GM18870 (cell line): Measurements from ENCODE around the gene SUMO2.
"Not testable (repeated sequence)": the region's sequence is repeated elsewhere in the genome, so short reads cannot be mapped to it uniquely, and the experiment has no call there.

Experiments
- ATAC-seq: cut with Tn5 transposase; IDR thresholded peaks from one replicate; pipeline ENCODE4 v1.9.1; 2021; ENCODE audit warnings: moderate library complexity; ENCODE audit not compliant: unreplicated experiment

SUMO2 gene

GRCh38 chr17:75182319-75182568 is 515 bp downstream of the SUMO2 start:
- ATAC-seq = no peak

- ATAC-seq = no peak
Measured at GRCh38 chr17:75181608-75182318, 996 bp downstream of the SUMO2 start.

- ATAC-seq = no peak
Measured at GRCh38 chr17:75181110-75181509, 1.6 kb downstream of the SUMO2 start.

GRCh38 chr17:75178453-75178852 is 4.3 kb downstream of the SUMO2 start:
- no peak for ATAC-seq

GRCh38 chr17:75176625-75177024 is 6.1 kb downstream of the SUMO2 start:
- no peak for ATAC-seq

GRCh38 chr17:75174996-75175395 is 7.8 kb downstream of the SUMO2 start:
- ATAC-seq = no peak

GRCh38 chr17:75173526-75173925 is 9.2 kb downstream of the SUMO2 start:
- ATAC-seq = no peak

GRCh38 chr17:75168998-75169397 is 13.8 kb downstream of the SUMO2 start:
- no peak for ATAC-seq

GRCh38 chr17:75164606-75165005 is 18.2 kb downstream of the SUMO2 start:
- ATAC-seq = not testable (repeated sequence)

- no peak for ATAC-seq
Measured at GRCh38 chr17:75163074-75163473, 19.7 kb downstream of the SUMO2 start.

GRCh38 chr17:75160211-75160610 is 22.5 kb downstream of the SUMO2 start:
- ATAC-seq = no peak

GRCh38 chr17:75159196-75160031 is 23.3 kb downstream of the SUMO2 start:
- ATAC-seq = no peak

GRCh38 chr17:75158480-75158879 is 24.3 kb downstream of the SUMO2 start:
- ATAC-seq = not testable (repeated sequence)

- ATAC-seq = no peak
Measured at GRCh38 chr17:75155191-75155601, 27.6 kb downstream of the SUMO2 start.

GRCh38 chr17:75154195-75155106 is 28.3 kb downstream of the SUMO2 start, which contains the start of gene JPT1:
TSS of gene JPT1 (minus strand) at chr17:75154512. CDS start at chr17:75154397, 115 bp downstream.
- peak; percentile 92 for ATAC-seq

GRCh38 chr17:75153780-75154194 is 29.0 kb downstream of the SUMO2 start:
- ATAC-seq = peak; percentile 10

- no peak for ATAC-seq
Measured at GRCh38 chr17:75152922-75153779, 29.6 kb downstream of the SUMO2 start.

GRCh38 chr17:75152523-75152921 is 30.2 kb downstream of the SUMO2 start:
- ATAC-seq = no peak

GRCh38 chr17:75151930-75152329 is 30.8 kb downstream of the SUMO2 start:
- no peak for ATAC-seq

GRCh38 chr17:75147878-75148546 is 34.7 kb downstream of the SUMO2 start:
- ATAC-seq = no peak
